ENCODE measurements around the gene PTPRH.

DNA sequence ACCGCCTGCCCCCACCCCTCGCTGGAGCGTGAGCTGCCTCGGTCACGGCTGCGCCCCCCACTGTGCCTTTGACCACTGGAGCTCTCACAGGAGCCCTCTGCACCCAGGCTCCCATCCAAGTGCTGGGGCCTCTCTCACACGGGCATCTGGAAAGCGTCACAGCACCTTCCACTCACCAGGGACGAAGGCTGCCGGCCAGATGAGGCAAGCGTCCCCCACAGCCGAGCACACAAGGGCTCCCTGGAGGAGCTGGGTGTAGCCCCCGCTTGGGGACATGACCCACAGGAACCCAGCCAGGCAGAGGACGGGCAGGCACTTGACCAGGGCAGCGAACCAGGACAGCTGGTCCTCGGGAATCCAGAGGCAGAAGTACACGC lies 18.7 kb upstream of the PTPRH start:
- TF ChIP-seq, protein P1, sequence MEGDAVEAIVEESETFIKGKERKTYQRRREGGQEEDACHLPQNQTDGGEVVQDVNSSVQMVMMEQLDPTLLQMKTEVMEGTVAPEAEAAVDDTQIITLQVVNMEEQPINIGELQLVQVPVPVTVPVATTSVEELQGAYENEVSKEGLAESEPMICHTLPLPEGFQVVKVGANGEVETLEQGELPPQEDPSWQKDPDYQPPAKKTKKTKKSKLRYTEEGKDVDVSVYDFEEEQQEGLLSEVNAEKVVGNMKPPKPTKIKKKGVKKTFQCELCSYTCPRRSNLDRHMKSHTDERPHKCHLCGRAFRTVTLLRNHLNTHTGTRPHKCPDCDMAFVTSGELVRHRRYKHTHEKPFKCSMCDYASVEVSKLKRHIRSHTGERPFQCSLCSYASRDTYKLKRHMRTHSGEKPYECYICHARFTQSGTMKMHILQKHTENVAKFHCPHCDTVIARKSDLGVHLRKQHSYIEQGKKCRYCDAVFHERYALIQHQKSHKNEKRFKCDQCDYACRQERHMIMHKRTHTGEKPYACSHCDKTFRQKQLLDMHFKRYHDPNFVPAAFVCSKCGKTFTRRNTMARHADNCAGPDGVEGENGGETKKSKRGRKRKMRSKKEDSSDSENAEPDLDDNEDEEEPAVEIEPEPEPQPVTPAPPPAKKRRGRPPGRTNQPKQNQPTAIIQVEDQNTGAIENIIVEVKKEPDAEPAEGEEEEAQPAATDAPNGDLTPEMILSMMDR (IDR thresholded peaks at IDR 0.05; ENCODE audit: poor library complexity, severe bottlenecking): no peak
- no peak for TF ChIP-seq SMC3 (conservative IDR thresholded peaks at IDR 0.05; ENCODE audit: poor library complexity)
- no peak for TF ChIP-seq EZH2 (IDR thresholded peaks at IDR 0.05; ENCODE audit: borderline replicate concordance, insufficient read depth, low read length, poor library complexity, severe bottlenecking)

All from neural cell (in vitro differentiated cells).